ENCODE results near the gene CD7. TPM values are rescaled to one million over a fixed set of nuclear protein-coding genes. Genes with fewer than 3 reads are reported as not detected.

Gene CD7
- total and polyA plus RNA-seq, 8 donors = 2.0 to 8.6 (median 3.7) TPM; not detected in 3

- peaks cover 0 to 31% (median 6%) of the 10 kb centered on the region in 4 donors for H3K36me3 ChIP-seq
- H3K9me3 ChIP-seq = no peaks in the 10 kb centered on the region
- 63 to 74% (median 69%) methylated on average over 16 to 21 of the region's 21 CpGs for WGBS, 5 donors
- H3K27ac ChIP-seq = no peak overlapping the region
- no peak overlapping the region for H3K4me3 ChIP-seq
- DNase-seq = no peak
- TF ChIP-seq EP300 (IDR thresholded peaks at IDR 0.05) (no peak), CTCF (IDR thresholded peaks at IDR 0.05) (no peak), POLR2A (IDR thresholded peaks at IDR 0.05) (no peak), POLR2AphosphoS5 (IDR thresholded peaks at IDR 0.05) (no peak)
- intact Hi-C loops (cut with DNase I; ENCODE audit: low total_unique reads) = loop anchor here (5.0 kb wide), 1 partner anchor 90 kb away; no protein-coding TSS in a partner anchor
- peaks cover 0 to 25% (median 4%) of the 10 kb centered on the region in 3 donors for H3K27me3 ChIP-seq
- H3K4me1 ChIP-seq = peaks cover 6 to 26% (median 18%) of the 10 kb centered on the region in 4 donors
Observed at GRCh38 chr17:82321947-82322466, 4.6 kb upstream of the CD7 start.

GRCh38 chr17:82320956-82321927 lies 3.8 kb upstream of the CD7 start:
- no peak for TF ChIP-seq EP300 (IDR thresholded peaks at IDR 0.05)
- TF ChIP-seq CTCF (IDR thresholded peaks at IDR 0.05) = peak in 5 of 7 experiments; percentile 75 to 96 (median 86)
- TF ChIP-seq POLR2A (IDR thresholded peaks at IDR 0.05) = no peak
- TF ChIP-seq POLR2AphosphoS5 (IDR thresholded peaks at IDR 0.05) = no peak
- H3K4me3 ChIP-seq = peak overlapping the region in 2 of 4 donors; percentile 18 to 22
- H3K4me1 ChIP-seq = peaks cover 6 to 27% (median 20%) of the 10 kb centered on the region in 4 donors
- no peak overlapping the region for H3K27ac ChIP-seq
- WGBS, 5 donors = 39 to 45% (median 42%) methylated on average over 65 of the region's 65 CpGs
- peaks cover 0 to 26% (median 4%) of the 10 kb centered on the region in 4 donors for H3K36me3 ChIP-seq
- intact Hi-C loops (cut with DNase I; ENCODE audit: low total_unique reads) = loop anchor here (5.0 kb wide), 1 partner anchor 89 kb away; no protein-coding TSS in a partner anchor
- DNase-seq = no peak
- peaks cover 0 to 33% (median 11%) of the 10 kb centered on the region in 3 donors for H3K27me3 ChIP-seq
- H3K9me3 ChIP-seq = no peaks in the 10 kb centered on the region

GRCh38 chr17:82320140-82320840 lies 2.9 kb upstream of the CD7 start:
- no peak for DNase-seq

More at GRCh38 chr17:82320140-82320840, 2.9 kb upstream of the CD7 start:
- H3K27me3 ChIP-seq = peaks cover 4 to 43% (median 20%) of the 10 kb centered on the region in 3 donors
- H3K9me3 ChIP-seq = no peaks in the 10 kb centered on the region
- intact Hi-C loops (cut with DNase I; ENCODE audit: low total_unique reads) = loop anchor here (5.0 kb wide), 1 partner anchor 88 kb away; no protein-coding TSS in a partner anchor
- no peak overlapping the region for H3K4me3 ChIP-seq
- peaks cover 0 to 26% (median 4%) of the 10 kb centered on the region in 4 donors for H3K36me3 ChIP-seq
- WGBS, 5 donors = 51 to 66% (median 53%) methylated on average over 18 to 26 of the region's 26 CpGs
- H3K4me1 ChIP-seq = peaks cover 12 to 34% (median 28%) of the 10 kb centered on the region in 4 donors
- TF ChIP-seq POLR2A (IDR thresholded peaks at IDR 0.05) (no peak), POLR2AphosphoS5 (IDR thresholded peaks at IDR 0.05) (no peak), EP300 (IDR thresholded peaks at IDR 0.05) (no peak), CTCF (IDR thresholded peaks at IDR 0.05) (no peak)
- H3K27ac ChIP-seq = no peak overlapping the region

Data from stomach (tissue), 9 donors.